B cell (primary cell): ENCODE results near the gene MARVELD1. TPM values are rescaled to one million over a fixed set of nuclear protein-coding genes. Genes with fewer than 3 reads are reported as not detected.
A peak's percentile ranks its signal among the peaks of the same experiment; 100 is the strongest.

Source experiments
- ATAC-seq: fragments of 200-7000 bp; cut with Tn5 transposase; one replicate; pipeline ENCODE4 v1.10.0; 2021; ENCODE audit warnings: low read depth, mild to moderate bottlenecking, moderate number of reproducible peaks, moderate library complexity
- CTCF ChIA-PET: fragments of 350-600 bp; sonication (Branson Sonifier 250); formaldehyde crosslinking; loops from one replicate; lab custom pipeline; 2021; ENCODE audit warnings: antibody characterized with exemption, inconsistent platforms; lab: Charles Lee
- POLR2A ChIA-PET: fragments of 350-600 bp; sonication (Branson Sonifier 250); formaldehyde crosslinking; loops from one replicate; lab custom pipeline; 2021; ENCODE audit warnings: antibody characterized with exemption; lab: Charles Lee
- DNase-seq: peaks from one replicate; pipeline ENCODE4 v3.0.0; 2013
- H2AFZ ChIP-seq: 2 replicates; pipeline ENCODE4 v1.6.1; 2012; ENCODE audit warnings: mild to moderate bottlenecking, low read depth, low read length; ENCODE audit not compliant: insufficient read depth, poor library complexity, severe bottlenecking
- H3K27ac ChIP-seq, 2 donors: 1 replicate in 1 of 2; 2 replicates in 1 of 2; pipeline ENCODE4 v1.5.1; 2012 to 2013; ENCODE audit warnings: low read length in 2 of 2, mild to moderate bottlenecking in 2 of 2, moderate library complexity in 1 of 2
- H3K27me3 ChIP-seq, 4 experiments: fragments of 200-600 bp in 1 of 4; sonication (generic) in 1 of 4; replicated peaks in 1 of 4; 1 replicate in 2 of 4; 2 replicates in 2 of 4; pipeline versions ENCODE4 v1.6.1 to v1.7.0; 2013 to 2016; ENCODE audit warnings: low read length in 3 of 4, mild to moderate bottlenecking in 2 of 4, mixed read lengths in 1 of 4, moderate library complexity in 1 of 4; ENCODE audit not compliant: insufficient read depth in 4 of 4, control insufficient read depth in 3 of 4; ENCODE audit errors: control extremely low read depth in 1 of 4
- H3K36me3 ChIP-seq, 2 experiments: replicated peaks in 1 of 2; 1 replicate in 1 of 2; 2 replicates in 1 of 2; pipeline versions ENCODE4 v1.6.1 to v1.7.1; 2013; ENCODE audit warnings: low read length in 1 of 2; ENCODE audit not compliant: insufficient read depth in 2 of 2, control insufficient read depth in 1 of 2; ENCODE audit errors: control extremely low read depth in 1 of 2, extremely low read depth in 1 of 2
- H3K4me1 ChIP-seq, 2 donors: fragments of 200-600 bp in 1 of 2; sonication (generic) in 1 of 2; 1 replicate in 1 of 2; 2 replicates in 1 of 2; pipeline versions ENCODE4 v1.5.1 to v1.6.1; 2013 to 2017; ENCODE audit warnings: low read length in 2 of 2; ENCODE audit not compliant: control insufficient read depth in 2 of 2, insufficient read depth in 2 of 2
- H3K4me2 ChIP-seq: replicated peaks from 2 replicates; pipeline ENCODE3; 2012; ENCODE audit warnings: mild to moderate bottlenecking, low read depth, low read length; ENCODE audit not compliant: poor library complexity, severe bottlenecking
- H3K4me3 ChIP-seq, 5 experiments: fragments of 200-600 bp in 1 of 5; sonication (generic) in 1 of 5; 1 replicate in 3 of 5; 2 replicates in 2 of 5; pipeline versions ENCODE4 v1.5.1 to v1.7.0; 2011 to 2016; ENCODE audit warnings: low read length in 4 of 5, mild to moderate bottlenecking in 4 of 5, low read depth in 2 of 5, control low read depth in 1 of 5, moderate library complexity in 1 of 5; ENCODE audit not compliant: insufficient read depth in 1 of 5; ENCODE audit errors: control extremely low read depth in 1 of 5, extremely low read depth in 1 of 5
- H3K79me2 ChIP-seq: fragments of 200-600 bp; sonication (generic); one replicate; pipeline ENCODE4 v1.6.0; 2016; ENCODE audit warnings: low read length; ENCODE audit not compliant: control insufficient read depth, insufficient read depth
- H3K9ac ChIP-seq: fragments of 200-600 bp; sonication (generic); 2 replicates; pipeline ENCODE4 v1.6.1; 2017; ENCODE audit warnings: mild to moderate bottlenecking, low read length, moderate library complexity
- H3K9me3 ChIP-seq, 3 donors: one replicate each; pipeline versions ENCODE4 v1.6.1 to v1.7.1; 2013; ENCODE audit warnings: low read length in 2 of 3; ENCODE audit not compliant: control insufficient read depth in 2 of 3, insufficient read depth in 1 of 3; ENCODE audit errors: control extremely low read depth in 1 of 3
- H4K20me1 ChIP-seq: 2 replicates; pipeline ENCODE4 v1.6.0; 2012; ENCODE audit warnings: mild to moderate bottlenecking, low read length; ENCODE audit not compliant: insufficient read depth, control insufficient read depth, poor library complexity, severe bottlenecking
- H3K27ac Mint-ChIP-seq: one replicate; pipeline ENCODE4 v1.8.0; 2021; ENCODE audit warnings: mixed read lengths
- H3K27me3 Mint-ChIP-seq: one replicate; pipeline ENCODE4 v1.8.0; 2021; ENCODE audit warnings: mixed read lengths
- H3K4me1 Mint-ChIP-seq: one replicate; pipeline ENCODE4 v1.8.0; 2021; ENCODE audit warnings: mixed read lengths
- H3K4me3 Mint-ChIP-seq: one replicate; pipeline ENCODE4 v1.8.0; 2021; ENCODE audit warnings: mixed read lengths
- H3K9me3 Mint-ChIP-seq: one replicate; pipeline ENCODE4 v1.8.0; 2022; ENCODE audit warnings: mixed read lengths; ENCODE audit not compliant: insufficient read depth
- EZH2 ChIP-seq: IDR thresholded peaks from 2 replicates; pipeline ENCODE4 v1.6.1; 2012; ENCODE audit warnings: borderline replicate concordance, low read depth, mild to moderate bottlenecking, moderate library complexity, low read length; ENCODE audit not compliant: insufficient read depth, poor library complexity, severe bottlenecking
- WGBS: methylation state at CpG from one replicate; pipeline ENCODE4 v1.1.5; 2013; ENCODE audit warnings: missing lambda C conversion rate; ENCODE audit not compliant: insufficient coverage; 5-methylcytosine and 5-hydroxymethylcytosine counted together
- intact Hi-C: fragments of 100-400 bp; cut with micrococcal nuclease; formaldehyde crosslinking; loops from one replicate; pipeline ENCODE4 v1.10.0; 2022
- polyA plus RNA-seq: library from polyadenylated mRNA; depleted of rRNA; stranded (reverse); fragments of >200 nt; gene quantifications from 2 replicates; pipeline ENCODE4 v1.2.3, GENCODE V29; 2012
- total RNA-seq, 2 donors: library from RNA; stranded (reverse); fragments of 120-200 nt in 1 of 2; gene quantifications; 1 replicate in 1 of 2; 2 replicates in 1 of 2; pipeline versions ENCODE4 v1.2.3 to v1.2.4, GENCODE V29; 2013 to 2022
- TF ChIP-seq, protein P1 (sequence below): fragments of 200-600 bp; IDR thresholded peaks from one replicate; pipeline ENCODE4 v1.8.0; 2022; ENCODE audit warnings: antibody characterized with exemption, mild to moderate bottlenecking

The MARVELD1 gene
- total and polyA plus RNA-seq, 2 donors (not counting 1 experiment from before 2014, with no cell fraction given): 0.45 to 0.54 TPM

DNA sequence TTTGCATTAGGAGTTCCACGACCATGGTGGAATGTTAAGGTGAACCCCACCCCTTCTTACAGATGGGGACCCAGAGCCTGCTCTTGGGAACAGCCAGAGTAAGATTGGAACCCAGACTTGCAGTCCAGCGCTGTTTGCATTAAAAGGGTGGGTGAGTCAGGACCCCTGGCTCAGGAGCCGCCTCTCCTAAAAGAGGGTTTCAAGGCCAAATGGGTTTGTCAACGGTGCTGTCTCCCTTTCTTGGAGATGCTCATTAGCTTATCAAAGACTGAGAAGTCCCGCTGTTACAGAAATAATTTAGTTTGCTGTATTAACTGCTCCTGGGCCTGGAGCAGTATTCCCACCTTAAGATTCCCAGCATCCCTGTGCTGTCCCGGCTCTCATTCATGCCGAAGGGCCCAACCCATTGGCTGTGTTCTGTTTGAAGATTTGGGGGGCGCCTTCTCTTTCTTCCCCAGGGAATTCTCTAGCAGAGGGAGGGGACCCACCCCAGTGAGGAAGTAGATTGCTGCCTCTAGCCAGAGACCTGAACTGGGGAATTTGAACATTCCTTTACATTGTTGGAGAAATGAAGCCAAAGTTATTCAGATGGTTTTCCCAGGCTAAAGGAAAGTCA, 1.8 kb downstream of the MARVELD1 start:
- Histone ChIP-seq H3K4me1 (peaks cover 12 to 18% of the 10 kb centered on the region in 2 donors), H2AFZ (no peak overlapping the region), H3K9me3 (no peaks in the 10 kb centered on the region), H3K27ac (no peak overlapping the region), H3K79me2 (no peaks in the 10 kb centered on the region), H3K9ac (no peak overlapping the region), H3K27me3 (peaks cover 0 to 26% (median 9%) of the 10 kb centered on the region in 4 experiments), H3K36me3 (no peaks in the 10 kb centered on the region), H4K20me1 (no peaks in the 10 kb centered on the region), H3K4me3 (peak overlapping the region in 1 of 5 experiments; percentile 67), H3K4me2 (no peak overlapping the region)
- Mint-ChIP-seq H3K4me3 (peak overlapping the region; percentile 100), H3K4me1 (peaks cover 20% of the 10 kb centered on the region), H3K27ac (no peak overlapping the region), H3K27me3 (peaks cover 17% of the 10 kb centered on the region), H3K9me3 (no peaks in the 10 kb centered on the region)
- no peak for TF ChIP-seq EZH2
- TF ChIP-seq, protein P1, sequence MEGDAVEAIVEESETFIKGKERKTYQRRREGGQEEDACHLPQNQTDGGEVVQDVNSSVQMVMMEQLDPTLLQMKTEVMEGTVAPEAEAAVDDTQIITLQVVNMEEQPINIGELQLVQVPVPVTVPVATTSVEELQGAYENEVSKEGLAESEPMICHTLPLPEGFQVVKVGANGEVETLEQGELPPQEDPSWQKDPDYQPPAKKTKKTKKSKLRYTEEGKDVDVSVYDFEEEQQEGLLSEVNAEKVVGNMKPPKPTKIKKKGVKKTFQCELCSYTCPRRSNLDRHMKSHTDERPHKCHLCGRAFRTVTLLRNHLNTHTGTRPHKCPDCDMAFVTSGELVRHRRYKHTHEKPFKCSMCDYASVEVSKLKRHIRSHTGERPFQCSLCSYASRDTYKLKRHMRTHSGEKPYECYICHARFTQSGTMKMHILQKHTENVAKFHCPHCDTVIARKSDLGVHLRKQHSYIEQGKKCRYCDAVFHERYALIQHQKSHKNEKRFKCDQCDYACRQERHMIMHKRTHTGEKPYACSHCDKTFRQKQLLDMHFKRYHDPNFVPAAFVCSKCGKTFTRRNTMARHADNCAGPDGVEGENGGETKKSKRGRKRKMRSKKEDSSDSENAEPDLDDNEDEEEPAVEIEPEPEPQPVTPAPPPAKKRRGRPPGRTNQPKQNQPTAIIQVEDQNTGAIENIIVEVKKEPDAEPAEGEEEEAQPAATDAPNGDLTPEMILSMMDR: no peak
- ATAC-seq: no peak
- no peak for DNase-seq
- WGBS: 87% methylated on average over 4 of the region's 8 CpGs
- POLR2A ChIA-PET: interaction anchor here (0.6 kb wide), 1 partner anchor 28 kb away, joined by 3 read pairs; the partner anchor contains the start of gene AVPI1
- CTCF ChIA-PET: interaction anchor here (1.4 to 2.4 kb wide), 4 partner anchors 17 to 32 kb away, joined by 3 to 9 read pairs (median 6); partner anchors contain the start of gene ZFYVE27
- intact Hi-C loops: no loop called here

- ATAC-seq: no peak
- Mint-ChIP-seq H3K27me3 (peaks cover 8% of the 10 kb centered on the region), H3K4me1 (peaks cover 16% of the 10 kb centered on the region), H3K4me3 (no peak overlapping the region), H3K9me3 (no peaks in the 10 kb centered on the region), H3K27ac (no peak overlapping the region)
- no peaks in the 10 kb centered on the region for H3K36me3 ChIP-seq
- H3K27ac ChIP-seq: no peak overlapping the region
- POLR2A ChIA-PET: interaction anchor here (1.4 kb wide), 1 partner anchor 31 kb away, joined by 3 read pairs; the partner anchor contains the start of gene AVPI1
- H2AFZ ChIP-seq: no peak overlapping the region
- no peak for TF ChIP-seq EZH2
- TF ChIP-seq, protein P1: no peak
- H3K9ac ChIP-seq: no peak overlapping the region
- CTCF ChIA-PET: interaction anchor here (0.6 to 2.0 kb wide), 5 partner anchors 13 to 324 kb away, joined by 3 to 8 read pairs (median 4); no protein-coding TSS in a partner anchor
- WGBS: 89% methylated on average over 6 of the region's 7 CpGs
- H3K27me3 ChIP-seq: peaks cover 0 to 14% (median 4%) of the 10 kb centered on the region in 4 experiments
- peaks cover 12 to 18% of the 10 kb centered on the region in 2 donors for H3K4me1 ChIP-seq
- intact Hi-C loops: no loop called here
- no peaks in the 10 kb centered on the region for H3K9me3 ChIP-seq
- H3K4me3 ChIP-seq: no peak overlapping the region
- H4K20me1 ChIP-seq: no peaks in the 10 kb centered on the region
- no peaks in the 10 kb centered on the region for H3K79me2 ChIP-seq
- H3K4me2 ChIP-seq: no peak overlapping the region
- no peak for DNase-seq
These were observed 4.1 kb downstream of the MARVELD1 start for GRCh38 chr10:97717627-97718026.
